HG02840 (cell line): ENCODE measurements around the gene SYT7.

ENCODE experiments used
- ATAC-seq: cut with Tn5 transposase; IDR thresholded peaks from one replicate; pipeline ENCODE4 v1.9.1; 2021; ENCODE audit warnings: mild to moderate bottlenecking, moderate library complexity, moderate number of reproducible peaks; ENCODE audit not compliant: unreplicated experiment, low FRiP score

The SYT7 gene

DNA sequence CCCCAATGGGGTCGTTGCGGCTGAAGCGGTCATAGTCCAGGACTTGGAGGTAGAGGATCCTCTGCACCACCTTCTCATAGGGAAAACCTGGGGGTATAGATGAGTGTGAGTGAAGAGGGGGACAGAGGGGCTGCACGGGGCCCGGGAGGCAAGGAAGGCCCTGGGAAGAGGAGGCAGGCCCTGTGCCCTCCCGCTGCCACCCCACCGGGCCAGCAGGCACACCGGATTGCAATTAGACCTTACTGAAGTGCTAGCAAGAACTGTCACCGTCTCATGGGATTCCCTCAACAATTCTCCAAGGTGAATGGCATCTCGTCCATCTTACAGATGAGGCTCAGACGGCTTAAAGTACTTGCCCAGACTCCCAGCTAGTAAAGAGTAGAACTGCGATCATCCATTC lies 56.4 kb downstream of the SYT7 start:
- ATAC-seq = no peak

DNA sequence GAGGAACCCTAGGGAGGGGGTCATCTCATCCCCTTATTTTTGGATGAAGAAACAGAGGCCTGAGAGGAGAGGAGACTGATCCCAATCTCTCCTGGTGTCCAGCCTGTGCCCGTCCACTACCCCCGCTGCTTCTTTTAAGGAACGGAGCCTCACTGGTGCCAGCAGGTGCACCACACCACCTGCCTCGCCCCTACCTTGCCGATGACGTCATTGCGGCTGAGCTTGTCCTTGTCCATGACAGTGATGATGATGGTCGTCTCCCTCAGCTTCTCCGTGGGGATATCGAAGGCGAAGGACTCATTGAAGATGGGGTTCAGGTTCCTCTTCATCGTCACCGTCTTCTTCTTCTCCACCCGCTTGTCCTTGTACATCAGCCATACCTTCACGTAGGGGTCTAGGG lies 58.0 kb downstream of the SYT7 start:
- ATAC-seq = no peak

DNA sequence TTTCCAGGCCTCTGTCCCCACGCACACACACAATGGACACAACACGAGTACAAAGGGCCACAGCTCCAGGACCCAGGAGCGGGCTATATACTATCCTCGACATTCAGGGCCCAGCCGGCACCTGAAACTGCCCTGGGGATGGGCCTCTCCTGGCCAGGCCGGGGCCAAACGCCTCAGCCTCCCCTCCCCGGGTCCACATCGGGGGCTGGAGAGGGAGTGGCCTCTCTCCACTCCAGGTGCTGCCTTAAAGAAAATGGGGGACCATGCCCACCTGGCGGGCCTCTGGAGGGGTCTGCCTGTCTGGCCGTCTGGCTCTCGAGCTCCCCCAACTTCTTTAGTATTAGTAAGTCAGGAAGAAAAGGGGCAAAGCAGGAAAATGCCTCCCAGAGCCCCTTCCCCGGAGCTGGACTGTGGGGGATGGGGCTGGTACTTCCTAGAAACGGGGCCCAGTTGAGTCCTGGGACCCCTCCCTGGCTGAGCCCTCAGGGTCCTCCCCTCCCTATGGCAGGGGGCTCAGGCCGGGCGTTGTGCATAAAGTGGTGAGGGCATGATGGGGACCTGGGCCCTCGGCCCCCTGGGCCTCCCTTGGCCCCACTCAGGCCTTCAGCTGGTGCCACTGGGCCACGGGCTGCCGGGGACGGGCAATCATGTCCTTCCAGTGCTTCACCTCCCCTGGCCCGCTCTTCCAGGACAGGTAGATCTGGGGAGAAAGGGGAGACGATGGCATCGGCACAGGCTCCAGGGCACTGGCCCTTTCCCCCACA lies 62.7 kb downstream of the SYT7 start:
- ATAC-seq = no peak

DNA sequence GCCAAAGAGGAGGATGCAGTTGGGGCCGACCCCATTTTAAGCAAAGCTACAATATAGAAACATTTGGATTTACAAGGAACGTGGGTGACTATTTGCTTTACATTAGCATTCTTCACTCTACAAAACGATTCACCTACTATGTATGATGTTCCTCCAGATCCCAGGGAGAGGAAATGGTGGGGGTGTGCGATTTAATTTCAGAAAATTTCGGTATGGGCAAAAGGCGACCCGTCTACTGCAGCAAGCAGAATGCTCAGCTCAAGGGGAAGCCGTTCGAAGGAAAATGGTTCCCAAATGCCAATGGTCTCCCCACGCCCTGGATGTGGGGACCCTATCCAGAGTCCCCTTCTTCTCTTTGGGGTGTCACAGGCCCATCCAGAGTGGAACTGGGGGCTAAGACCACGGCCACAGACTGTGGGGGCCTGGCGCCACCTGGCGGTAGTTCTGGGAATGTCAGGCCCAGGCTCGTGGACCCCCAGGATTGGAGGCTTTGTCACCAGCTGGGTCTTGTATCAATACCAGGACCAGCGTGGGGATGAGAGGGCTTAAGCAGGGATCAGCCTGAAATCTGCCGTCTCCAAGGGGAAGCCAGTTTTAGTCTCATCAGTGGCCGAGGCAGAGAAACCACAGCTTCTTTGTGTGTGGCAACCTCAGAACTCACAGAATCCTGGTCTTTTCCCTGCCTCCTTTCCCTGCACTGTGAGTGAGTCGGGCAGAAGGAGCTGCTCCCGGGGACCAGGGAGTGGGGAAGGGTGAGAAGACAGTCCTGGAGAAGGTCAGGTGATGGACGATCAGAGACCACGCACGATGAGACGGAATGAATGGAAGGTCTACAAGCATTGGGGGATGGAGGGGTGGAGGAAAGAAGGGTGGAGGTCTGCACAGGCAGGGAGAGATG lies 64.0 kb downstream of the SYT7 start:
- no peak for ATAC-seq

DNA sequence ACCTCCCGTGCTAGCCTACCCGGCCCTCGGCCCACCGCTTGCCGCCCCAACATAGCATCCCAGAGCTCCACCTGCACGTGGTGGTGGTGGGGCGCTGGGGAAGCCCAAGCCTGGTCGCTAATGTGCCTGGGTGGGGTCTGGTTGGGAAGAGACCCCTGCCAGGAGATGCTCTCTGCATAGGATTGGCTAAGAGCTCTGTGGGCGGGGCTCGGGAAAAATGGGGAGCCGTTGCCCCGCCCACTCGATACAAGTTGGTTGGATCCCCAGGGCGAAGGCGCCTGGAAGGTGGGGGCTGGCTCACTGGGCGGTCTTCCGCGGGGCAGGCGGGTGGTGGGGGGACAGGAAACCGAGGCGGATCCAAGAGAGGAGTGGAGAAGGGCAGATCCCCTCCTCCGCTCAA lies 64.7 kb downstream of the SYT7 start:
- ATAC-seq = no peak

DNA sequence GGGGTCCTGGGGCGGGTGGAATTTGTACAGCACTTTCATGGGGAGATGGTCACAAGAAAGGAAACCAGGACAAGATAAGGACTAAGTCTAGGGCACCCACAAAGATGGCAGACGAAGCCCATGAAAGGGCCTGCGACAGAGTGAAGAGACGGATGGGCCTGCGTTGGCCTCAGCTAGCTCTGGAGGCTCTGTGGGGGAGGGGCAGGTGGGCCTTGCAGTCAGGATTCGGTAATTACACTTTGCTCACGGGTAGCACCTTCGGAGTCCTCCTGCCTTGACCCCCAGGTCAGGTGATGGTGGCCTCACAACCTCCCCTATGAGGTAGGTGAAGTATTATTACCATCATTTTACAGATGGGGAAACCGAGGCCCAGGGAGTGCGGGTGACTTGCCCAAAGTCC lies 65.2 kb downstream of the SYT7 start:
- ATAC-seq = no peak

DNA sequence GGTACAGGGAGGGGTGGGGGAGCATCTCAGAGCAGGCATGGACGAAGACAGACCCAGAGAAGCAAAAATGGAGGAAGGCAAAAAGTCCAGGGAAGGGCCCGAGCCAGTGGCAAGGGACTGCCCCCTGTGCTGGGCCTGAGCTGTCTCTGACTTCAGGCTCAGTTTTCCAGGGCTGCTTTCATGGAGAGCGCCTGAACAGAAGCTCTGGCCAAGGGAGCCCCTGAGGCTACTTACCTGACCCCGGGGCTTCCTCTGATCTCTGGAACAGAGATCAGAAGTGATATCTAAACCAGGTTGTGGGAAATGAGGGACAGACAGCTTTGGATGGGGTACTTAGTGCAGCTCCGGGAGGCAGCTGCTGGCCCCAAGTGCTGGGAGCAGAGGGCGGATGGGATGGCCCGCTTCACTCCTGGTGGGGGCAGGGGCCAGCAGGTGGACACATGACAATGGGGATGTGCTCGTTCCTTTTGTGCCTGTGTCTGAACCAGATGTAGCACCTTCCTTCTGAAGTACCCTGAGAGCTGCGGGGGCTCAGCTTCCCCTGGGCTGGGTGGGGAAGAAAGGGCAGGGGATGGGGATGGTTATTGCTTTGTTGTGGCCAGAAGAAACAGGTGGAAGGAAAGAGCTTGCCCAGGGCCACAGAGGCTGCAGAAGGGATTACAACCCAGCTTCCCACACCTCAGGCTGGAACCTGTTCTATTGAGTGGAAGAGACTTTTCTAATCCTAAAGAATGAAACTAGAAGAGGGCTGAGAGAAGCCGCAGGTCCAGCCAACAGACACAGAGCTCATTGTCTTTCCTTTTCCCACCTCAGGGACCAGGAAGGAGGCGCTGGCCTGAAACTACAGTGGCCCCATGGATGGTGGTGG lies 66.6 kb downstream of the SYT7 start:
- ATAC-seq = no peak

DNA sequence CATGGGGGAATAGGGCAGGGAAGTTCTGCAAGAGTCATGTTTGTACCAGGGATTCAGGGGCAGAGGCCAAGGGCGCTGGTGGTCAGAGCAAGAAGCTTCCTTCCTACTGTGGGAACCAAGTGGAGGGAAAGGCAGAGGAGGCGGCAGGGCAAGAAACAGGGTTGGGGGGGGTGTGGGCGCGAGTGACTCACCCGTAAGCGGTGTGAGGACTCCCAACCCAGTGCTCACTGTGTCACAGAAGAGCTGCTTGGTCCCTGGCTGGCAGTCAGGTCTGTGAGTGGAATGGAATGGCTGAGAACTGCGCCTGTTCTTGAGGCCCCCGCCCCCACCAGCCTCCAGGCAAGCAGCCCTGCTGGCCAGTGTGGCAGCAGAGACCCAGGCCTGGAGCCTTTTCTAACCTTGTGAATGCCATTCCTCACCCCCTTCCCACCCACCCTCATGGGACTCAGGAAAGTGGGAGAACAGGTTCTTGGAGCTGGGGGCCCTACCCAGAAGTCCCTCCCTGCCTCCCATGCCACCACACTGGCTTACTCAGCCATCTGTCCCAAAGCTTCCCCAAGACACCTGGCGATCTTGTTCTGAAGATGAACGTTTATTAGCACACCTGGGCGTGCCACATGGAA lies 67.6 kb downstream of the SYT7 start:
- ATAC-seq = no peak

DNA sequence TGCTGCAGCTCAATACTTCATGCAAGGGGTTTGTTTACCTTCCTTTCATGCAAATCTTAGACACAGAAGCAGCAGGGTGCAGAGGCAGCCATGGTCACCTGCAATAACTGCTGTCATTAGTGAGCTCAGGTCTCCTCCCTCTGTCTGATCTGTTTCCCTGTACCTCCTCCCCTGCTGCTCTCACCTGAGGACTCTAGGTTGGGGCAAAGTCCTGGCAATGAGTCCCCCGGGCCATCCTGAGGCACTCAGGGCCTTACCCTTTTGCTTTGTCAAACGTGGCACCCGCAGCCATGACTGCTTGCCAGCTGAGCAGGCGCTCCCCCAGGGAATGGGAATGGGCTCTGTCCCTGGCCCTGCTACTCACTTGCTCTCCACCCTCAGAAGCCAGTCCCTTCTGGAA lies 68.4 kb downstream of the SYT7 start:
- ATAC-seq = no peak

DNA sequence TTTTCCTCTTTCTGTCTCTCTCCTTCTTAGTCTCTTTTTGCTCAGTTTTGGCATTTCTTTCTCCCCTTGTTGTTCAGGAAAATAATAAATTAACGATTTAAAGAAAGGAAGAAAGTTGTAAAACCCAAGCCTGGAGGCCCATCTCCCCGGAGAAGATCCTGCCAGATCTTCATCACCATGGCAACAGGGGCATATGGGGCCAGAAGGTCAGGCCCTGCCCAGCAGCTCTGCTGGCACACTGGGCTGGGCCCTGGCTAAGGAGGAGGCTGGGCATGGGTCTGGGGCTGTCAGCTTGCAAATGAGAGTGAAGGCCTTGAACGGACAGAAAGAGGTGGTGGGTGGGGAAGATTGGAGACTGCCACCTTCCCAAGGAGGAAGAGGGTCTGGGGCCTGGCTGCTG lies 69.5 kb downstream of the SYT7 start:
- no peak for ATAC-seq

DNA sequence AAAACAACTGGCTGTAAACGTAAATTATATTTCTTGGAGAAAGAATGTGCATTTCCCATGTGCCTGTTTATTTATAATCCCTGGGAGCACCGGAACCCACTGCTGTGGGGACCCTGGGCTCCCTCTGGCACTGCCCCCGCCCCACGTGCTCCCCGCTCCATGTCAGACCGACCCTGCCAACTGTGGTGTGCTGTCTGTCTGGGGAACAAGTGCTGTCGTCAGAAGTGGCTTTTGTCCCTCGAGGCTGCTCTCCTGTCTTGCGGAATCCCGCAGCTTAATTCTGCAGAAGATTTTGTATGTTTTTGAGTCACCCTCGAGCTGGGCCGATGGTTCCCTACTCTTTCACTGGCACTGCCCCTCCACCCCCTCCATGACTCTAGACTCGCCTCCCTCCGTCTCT lies 69.9 kb downstream of the SYT7 start:
- ATAC-seq = no peak

DNA sequence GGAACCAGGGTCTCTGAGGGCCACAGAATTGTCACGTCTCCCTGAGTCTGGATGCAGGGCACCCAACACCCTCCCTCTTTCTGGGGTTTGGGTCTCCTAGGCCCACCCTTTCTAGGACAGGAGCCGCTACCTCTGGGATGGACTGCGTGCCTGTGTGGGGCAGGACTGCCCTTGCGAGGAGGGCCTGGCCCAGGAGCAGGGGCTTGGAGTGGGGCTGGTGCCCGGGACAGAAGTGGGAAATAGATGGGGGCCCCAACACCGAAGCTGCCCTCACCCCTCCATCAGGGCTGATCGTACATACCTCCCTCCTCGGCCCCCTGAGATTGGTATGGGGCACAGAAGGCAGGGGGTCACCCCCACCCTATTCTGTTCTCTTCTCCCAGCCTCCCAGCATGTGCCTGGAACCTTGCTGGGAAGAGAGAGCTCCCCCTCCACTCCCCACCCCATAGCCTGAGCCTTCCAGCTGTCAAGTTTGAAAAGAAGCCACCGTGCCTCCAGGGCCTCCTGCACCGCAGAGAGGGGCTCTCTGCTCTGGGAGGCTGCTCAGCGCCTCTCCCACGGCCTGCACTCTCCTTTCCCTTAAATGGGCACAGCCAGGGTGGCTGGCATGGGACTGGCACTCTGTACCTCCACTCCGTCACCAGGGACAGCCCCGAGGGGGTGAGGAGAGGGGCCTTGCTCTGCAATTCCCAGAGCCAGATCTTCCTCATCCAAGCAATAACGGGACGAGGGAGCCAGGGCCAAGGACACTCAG lies 70.5 kb downstream of the SYT7 start:
- ATAC-seq = no peak

DNA sequence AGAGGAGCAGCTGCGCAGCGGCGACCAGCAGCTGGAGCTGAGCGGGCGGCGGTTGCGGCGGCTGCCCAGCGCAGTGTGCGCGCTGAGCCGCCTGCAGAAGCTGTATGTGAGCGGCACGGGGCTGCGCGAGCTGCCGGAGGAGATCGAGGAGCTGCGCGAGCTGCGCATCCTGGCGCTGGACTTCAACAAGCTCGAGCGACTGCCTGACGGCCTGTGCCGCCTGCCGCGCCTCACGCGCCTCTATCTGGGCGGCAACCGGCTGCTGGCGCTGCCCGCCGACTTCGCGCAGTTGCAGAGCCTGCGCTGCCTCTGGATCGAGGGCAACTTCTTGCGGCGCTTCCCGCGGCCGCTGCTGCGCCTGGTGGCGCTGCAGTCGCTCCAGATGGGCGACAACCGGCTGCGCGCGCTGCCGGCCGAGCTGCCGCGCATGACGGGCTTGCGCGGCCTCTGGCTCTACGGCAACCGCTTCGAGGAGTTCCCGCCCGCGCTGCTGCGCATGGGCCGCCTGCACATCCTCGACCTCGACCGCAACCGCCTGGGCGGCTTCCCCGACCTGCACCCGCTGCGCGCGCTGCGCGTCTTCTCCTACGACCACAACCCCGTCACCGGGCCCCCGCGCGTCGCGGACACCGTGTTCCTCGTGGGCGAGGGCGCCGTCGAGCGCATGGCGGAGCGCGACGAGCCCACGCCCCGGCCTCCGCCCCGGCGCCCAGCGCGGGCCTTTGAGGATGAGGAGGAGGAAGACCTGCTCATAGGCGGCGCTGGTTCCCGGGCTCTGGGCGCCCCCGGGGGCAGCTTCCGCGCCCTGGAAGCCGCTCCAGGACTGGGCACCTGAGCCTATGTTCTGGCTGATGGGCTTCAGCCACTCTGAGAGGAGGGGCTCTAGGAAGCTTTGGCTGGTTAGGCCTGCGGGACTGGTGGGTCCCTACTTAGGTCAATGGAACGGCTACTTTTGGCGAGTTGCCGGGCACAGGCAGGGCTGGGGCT lies 71.5 kb downstream of the SYT7 start:
- peak; percentile 45 for ATAC-seq

DNA sequence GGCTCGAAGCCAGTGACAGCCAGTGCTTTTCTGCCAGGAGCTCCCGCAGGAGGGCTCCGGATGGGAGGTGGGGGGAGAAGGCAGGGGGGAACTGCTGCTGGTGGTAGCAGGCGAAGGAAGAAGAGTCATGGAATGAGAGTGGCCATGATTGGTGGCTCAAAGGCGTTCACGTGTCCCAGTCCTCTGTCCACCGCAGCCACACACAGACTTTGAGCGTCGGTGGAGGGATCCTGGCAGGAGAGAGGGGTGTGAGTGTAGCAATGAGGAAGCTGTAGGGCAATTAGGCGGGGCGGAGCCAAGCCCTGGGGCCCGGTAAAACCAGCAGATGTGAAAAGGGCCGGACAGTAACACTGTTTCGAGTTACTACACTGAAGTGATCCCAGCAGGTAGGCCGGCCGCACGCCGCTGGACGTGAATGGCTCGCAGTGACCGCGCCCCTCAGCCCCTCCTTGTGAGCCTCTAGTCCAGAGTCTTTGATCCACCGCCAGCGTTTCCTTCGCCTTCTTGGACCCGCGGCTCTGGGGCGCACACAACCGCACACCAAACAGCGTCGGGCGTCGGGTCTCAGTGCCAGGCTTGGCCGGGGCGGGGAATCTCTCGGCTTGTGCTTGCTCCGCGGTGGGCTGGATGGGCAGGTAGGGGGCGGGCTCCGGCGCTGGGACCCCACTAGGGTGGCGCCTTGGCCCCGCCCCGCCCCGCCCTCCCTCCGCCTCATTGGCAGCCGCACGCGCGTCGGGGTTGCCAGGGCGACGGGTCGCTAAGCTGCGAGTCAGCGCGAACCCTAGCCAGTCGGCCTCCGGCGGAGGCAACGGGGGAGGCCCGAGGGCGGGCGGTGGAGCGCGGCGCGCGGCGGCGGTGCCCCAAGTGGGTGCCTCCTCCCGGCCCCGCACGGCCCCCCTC lies 72.7 kb downstream of the SYT7 start, which contains the start of gene LRRC10B:
TSS of gene LRRC10B (plus strand) at position 788 of the 900 bp plus-strand sequence. CDS start 250 bp downstream, outside the sequence.
- no peak for ATAC-seq

DNA sequence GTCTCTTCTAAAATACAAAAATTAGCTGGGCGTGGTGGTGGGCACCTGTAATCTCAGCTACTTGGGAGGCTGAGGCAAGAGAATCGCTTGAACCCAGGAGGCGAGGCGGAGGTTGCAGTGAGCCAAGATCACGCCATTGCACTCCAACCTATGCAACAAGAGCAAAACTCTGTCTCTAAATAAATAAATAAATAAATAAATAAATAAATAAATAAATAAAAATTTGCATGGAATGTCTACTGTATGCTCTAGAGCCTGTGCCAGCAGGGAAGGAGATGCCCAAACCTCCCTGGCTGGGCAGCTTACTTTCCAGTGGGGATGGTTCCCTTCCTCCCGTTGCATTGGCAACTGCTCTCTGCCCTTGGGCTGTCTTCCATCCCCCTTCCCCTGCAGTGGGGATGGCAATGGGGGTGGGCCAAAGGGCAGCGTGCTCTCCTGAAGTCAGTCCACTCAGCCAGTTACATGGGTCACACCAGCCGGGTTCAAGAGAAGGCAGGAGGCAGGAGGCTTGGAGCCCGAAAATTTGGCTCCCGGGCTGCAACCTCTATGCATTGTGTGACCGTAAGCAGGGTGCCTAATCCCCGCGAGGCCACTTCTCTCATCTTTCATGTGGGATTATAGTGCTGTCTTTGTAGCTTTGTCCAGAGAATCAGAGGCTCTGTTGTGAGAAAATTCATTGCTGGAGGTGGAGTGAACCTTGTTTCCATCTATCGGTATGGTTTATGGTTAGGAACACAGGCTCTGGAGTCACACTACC lies 73.7 kb downstream of the SYT7 start:
- no peak for ATAC-seq

DNA sequence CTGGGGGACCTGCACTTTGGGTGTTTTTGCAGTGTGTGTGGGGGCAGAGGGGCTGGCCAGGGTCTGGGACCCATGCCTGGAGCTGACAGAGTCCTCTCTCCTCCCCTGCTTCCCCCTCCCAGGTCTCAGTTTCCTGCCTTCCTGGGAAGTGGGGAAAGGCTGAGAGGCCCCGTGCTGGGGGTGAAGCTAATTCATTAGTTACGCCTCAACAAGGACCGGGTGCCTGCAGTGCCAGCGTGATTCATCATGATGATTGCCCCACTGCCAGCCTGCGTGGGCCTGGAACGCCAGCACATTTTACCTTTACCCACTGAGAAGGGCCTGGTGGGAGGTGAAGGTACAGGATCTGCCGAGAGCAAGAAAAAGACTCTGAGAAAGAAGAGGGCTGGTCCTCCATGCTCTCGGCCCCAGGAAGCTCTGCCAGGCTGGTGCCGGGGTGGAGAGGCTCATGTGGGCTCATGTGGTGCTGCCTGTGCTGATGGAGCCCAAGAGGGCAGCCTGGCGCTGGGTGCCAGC lies 75.2 kb downstream of the SYT7 start:
- ATAC-seq = no peak
